GM19351 (cell line): ENCODE measurements around the gene H2AZ1.

ENCODE experiments used
- ATAC-seq: cut with Tn5 transposase; IDR thresholded peaks from one replicate; pipeline ENCODE4 v1.9.1; 2021; ENCODE audit warnings: mild to moderate bottlenecking, moderate library complexity; ENCODE audit not compliant: unreplicated experiment

H2AZ1 gene

GRCh38 chr4:99946356-99947189 lies 3.5 kb downstream of the H2AZ1 start, which contains the start of gene DNAJB14:
DNAJB14 (minus strand) TSS chr4:99946618; CDS start chr4:99946571, 47 bp downstream.
- ATAC-seq = peak; percentile 42

- ATAC-seq = peak; percentile 1
Observed at GRCh38 chr4:99945718-99946355, 4.2 kb downstream of the H2AZ1 start.

DNA sequence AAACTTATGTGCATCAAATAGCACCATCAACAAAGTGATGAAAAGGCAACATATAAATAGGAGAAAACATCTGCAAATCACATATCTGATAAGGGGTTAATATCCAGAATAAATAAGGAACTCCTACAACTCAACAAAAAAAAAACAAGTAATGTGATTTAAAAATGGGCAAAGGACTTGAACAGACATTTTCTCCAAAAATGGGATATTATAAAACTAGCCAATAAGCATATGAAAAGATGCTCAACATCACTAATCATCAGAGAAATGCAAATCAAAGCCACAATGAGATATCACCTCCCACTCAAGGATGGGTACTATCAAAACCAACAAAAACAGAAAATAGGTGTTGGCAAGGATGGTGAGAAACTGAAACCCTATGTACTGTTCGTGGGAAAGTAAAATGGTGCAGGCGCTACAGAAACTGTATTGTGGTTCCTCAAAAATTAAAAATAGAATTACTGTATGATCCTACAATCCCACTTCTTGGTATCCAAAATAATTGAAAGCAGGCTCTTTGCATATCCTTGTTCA lies 6.1 kb downstream of the H2AZ1 start:
- ATAC-seq = no peak

DNA sequence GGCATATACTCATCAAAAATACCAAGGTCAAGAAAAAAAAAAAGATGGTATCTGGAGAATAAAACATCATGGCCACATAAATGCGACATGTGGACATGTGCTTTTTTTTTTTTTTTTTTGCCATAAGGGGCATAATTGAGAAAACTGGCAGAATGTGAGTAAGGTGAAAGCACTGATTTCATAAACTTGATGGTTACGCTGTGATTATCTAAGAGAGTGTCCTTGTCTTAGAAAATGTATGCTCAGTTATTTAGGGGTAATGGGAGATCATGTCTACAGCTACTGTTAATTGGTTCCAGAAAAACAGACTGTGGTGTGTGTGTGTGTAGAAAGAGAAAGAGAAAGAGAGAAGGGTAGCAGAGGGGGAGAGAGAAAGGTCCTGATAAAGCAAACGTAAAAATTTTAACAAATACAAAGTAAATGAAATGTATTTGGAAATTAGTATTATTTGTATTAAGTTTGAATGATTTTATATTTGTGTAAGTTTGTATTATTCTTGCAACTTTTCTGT lies 11.8 kb downstream of the H2AZ1 start:
- ATAC-seq = no peak

DNA sequence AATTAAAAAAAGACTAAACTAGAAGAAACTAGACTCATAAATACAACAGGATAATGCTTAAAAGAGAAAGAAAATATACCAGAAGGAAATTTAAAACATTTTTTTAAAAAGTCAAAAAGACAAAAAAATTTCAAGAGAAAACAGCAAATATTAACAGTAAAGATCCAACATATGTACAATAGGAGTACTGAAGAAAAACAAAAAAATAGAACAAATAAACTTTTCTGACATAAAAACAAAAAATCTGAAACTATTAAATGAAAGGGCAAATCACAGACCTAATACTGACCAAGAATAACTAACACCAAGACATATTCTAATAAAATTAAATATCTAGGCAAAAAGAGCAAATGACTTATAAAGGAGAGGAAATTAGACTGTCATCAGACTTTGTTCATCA lies 15.2 kb downstream of the H2AZ1 start:
- ATAC-seq = no peak

- ATAC-seq = no peak
Observed at GRCh38 chr4:99927566-99927965, 22.5 kb downstream of the H2AZ1 start.

- ATAC-seq = no peak
Observed at GRCh38 chr4:99921174-99921573, 28.9 kb downstream of the H2AZ1 start.

- no peak for ATAC-seq
Observed at GRCh38 chr4:99918656-99919055, 31.4 kb downstream of the H2AZ1 start.

DNA sequence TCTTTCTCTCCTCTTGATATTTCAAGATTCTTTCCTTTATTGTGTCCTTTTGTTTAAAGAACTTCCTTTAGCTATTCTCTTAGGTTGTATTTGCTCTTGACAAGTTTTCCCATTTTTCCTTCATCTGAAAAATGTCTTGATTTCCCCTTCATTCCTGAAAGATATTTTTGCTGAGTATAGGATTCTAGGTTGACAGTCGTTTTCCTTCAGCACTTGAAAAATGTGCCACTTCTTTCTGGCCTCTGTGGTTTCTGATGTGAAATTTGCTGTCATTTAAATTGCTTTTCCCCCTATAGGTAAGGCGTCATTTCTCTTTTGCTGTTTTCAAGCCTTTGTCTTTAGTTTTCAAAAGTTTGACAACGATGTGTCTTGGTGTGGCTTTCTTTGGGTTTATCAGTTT lies 32.5 kb downstream of the H2AZ1 start:
- ATAC-seq = no peak

GRCh38 chr4:99915449-99915848 lies 34.6 kb downstream of the H2AZ1 start:
- no peak for ATAC-seq
